ENCODE data around the gene SGCD.

SGCD gene

DNA sequence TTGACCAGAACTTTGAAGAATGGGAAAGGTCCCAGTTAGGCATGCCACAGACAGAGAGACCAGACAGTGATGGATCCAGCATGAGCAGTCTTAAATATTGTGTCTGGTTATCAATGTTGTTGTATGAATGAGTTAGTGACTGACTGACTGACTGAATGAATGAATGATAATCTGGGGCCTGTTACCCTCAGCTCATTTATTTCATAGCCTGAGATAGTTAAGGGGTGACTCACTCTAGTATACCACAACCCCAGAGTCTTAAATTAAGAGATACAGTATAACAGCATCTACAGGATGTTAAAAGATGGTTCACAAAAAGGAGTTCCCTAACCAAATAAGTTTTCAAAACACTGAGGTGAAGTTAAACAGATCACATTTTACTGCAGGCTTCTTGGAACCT lies 133.5 kb downstream of the SGCD start:
- DNase-seq (ENCODE audit: low spot score) = peak; percentile 25

DNA sequence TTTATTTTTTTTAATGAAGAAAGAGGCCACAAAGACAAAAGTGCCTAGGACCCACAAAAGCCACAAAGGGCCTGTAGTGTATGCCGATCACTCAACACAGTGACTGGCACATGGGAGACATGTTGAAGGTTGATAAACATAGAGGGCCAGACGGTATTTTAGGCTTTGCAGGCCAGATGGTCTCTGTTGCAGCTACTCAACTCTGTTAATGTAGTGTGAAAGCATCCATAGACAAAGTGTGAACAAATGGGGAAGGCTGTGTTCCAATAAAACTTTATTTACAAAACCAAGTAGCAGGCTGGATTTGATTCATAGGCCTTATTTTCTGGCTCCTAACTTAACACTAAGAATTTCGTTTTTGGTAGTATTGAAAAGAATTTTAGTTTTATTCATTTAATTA lies 139.9 kb downstream of the SGCD start:
- DNase-seq (ENCODE audit: low spot score) = no peak

DNA sequence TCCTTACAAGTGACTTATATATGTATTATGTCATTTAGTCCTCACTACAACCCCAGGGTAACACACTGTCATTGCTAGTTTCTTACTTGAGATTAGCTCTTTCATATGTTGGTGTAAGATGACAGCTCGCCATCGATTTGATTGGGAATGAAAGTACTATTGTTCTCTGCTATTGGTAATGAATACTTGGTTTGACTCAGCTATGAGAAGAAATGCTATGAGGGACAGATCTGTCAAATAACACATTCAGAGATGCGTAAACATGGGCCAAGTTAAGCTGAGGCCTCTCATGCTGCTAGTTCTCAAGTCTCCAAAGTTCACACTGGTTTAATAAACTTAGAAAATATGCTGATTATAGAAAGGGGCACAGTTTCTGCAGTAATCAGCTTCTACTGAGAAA lies 142.7 kb downstream of the SGCD start:
- DNase-seq (ENCODE audit: low spot score) = no peak

DNA sequence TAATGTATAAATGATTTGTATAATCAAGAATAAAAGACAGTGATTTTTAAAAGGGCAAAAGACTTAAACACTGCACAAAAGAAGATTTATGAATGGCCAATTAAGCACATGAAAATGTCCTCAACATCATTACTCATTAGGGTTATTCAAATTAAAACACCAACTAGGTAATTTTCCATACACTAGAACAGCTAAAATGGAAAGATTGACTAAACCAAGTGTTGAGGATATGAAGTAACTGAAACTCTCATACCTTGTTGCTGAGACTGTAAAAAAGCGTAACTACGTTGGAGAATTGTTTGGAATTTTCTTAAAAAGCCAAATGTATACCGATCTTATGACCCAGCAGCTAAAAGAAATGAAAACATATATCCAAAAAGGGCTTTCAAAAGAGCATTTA lies 144.9 kb downstream of the SGCD start:
- DNase-seq (ENCODE audit: low spot score) = no peak

DNA sequence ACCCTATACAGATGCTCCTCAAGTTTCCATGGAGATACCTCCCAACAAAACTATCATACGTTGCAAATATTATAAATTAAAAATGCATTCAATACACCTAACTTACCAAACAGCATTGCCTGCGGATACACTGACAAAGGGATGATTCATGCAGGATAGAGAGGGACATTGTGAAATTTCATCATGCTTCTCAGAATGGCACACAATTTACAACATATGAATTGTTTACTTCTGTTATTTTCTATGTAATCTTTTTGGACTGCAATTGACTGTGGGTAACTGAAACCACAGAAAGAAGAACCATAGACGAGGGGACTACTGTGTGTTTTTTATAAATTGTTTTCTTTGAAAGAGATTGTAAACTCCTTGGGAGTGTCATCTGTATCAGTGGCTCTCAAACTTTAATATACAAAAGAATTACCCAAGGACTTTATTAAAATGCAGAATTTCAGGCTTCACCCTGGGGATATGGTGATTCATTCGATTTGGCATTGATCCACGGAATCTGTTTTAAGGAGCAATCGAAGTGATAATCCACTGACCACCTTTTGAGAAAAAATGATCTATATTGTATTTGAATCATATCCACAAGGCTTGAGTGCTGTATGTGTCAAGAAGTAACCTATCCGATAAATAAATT lies 146.4 kb downstream of the SGCD start:
- DNase-seq (ENCODE audit: low spot score) = peak; percentile 15

DNA sequence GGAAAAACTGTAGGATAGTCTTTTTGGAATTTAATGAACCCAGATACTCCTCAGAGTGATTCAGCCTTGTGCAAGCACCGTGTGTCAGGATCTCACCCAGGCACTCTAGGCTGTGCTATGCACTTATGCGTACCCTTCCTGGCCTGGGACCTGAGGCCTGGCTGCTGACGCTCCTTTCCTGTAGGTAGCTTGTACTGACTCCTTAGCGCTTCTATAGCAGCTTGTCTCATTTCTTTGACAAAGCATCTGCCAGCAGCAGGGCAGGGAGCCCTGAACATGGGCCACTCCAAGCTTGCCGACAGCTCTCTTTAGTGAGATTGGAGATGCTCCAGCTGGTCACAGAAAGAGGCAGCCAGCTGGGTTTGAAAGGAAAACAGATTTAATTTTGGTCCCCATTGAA lies 147.3 kb downstream of the SGCD start:
- DNase-seq (ENCODE audit: low spot score) = peak; percentile 35

DNA sequence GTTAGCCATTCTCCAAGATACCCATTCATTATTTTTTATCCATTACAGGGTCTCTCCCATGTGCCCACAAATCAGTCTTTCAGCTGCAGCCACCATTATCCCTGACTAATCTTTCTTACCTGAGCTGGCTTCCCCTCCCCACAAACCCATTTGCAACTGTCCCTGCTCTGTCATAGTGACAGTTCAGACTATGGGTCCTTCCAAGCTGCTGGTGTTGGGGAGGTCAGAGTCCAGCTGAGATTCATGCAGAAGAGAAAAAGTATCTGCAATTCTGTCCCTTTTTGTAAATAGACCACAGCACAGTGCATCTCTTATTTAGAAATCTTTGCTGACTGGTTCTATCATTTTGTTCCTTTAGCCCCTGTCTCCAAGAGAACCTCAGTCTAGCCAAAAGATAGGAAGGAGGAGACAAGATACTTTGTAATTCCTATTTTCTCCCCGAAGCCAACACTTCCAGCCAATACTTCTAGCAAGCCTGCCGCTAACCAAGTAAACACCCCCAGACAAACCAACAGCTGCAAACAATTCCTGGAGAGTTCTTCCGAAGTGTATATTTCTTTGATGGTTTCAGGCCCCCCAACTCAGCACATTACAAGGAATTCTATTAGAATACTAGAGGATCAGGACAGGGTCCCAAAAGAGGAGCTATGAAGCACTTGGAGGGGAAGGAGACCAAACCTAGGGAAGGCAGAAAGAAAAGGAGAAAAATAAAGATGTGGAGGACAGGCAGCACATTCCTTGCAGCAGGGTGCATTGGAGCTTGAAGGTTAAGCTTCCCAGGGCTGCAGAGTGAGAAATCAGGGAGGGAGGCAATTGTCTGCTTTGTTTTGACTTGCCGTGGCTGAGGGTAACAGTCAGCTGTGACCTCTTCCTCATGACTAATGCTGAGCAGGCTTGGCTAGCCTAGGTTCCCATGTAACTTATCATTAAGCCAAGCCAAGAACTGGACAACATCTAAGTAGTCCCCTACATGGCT lies 148.5 kb downstream of the SGCD start:
- peak; percentile 84 for DNase-seq (ENCODE audit: low spot score)

DNA sequence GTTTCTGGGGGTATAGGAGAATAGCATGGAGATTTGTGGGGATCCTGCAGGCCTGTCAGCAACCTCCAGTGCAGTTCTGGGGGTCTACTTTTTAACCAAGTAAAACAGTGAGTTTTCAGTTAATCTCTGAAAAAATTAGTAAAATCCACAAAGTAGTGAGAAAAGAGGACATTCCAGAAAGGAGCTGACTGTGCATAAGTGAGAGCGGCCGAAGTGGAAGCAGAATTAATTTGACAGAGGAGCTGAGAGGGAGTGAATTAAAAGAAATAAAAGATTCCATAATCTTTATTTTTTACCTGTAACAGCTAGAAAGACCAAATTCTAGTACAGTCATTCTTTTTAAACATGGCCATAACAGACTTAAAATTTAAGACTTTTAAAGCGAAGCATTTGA lies 149.2 kb downstream of the SGCD start:
- DNase-seq (ENCODE audit: low spot score) = no peak

DNA sequence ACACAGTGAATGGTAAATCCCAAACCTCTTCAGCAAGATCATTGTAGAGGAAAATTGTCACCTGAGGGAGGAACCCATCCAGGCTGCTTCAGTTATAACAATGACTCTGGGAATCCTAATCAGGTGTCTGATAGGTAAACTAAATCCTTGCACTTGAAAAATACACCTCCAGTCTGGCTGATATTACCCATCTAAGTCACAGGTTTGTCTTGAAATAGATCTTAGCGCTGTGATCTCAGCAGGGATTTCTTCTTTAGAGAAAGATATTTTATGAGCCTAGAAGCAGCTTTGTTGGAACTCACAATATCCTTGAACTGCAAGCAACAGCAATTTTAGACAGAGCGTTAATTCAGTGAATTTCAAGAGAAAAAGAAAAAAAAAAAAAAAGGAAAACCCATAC lies 149.7 kb downstream of the SGCD start:
- DNase-seq (ENCODE audit: low spot score) = no peak

DNA sequence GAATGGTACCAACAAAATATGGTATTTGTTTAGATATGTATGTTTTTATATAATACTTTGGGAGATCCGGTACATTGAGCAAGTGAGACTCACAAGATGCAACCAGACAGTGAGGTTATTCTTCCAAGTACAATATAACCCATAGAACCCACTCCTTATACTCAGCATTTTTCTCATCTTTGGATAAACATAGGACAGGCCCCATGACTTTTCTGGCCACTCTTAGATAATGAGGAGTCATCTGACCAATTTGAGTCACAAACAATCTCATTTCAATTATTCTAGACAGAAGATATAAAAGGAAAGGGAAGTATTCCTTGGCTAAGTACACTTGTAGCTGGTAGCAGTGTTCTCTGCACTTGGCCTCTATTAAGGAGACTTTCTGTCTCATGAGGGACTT lies 150.2 kb downstream of the SGCD start:
- peak; percentile 11 for DNase-seq (ENCODE audit: low spot score)

DNA sequence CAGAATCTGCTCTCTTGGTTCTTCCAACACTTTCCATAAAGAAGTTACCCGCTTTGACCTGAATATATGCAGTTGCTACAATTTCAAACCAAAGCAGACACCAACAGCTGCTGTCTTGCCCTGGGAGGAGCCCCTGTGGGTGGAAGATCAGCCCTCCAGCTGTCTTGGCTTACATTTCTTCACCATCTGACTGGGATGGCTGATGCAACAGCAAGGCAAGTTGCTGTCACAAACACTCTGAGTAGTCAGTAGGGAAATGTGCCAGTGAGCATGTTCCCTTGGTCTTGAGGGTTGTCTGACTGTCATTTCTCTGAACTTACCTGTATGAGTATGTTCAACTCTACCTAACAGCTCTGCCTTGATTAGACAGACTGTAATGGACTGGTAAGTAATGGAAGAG lies 152.9 kb downstream of the SGCD start:
- peak; percentile 80 for DNase-seq (ENCODE audit: low spot score)

DNA sequence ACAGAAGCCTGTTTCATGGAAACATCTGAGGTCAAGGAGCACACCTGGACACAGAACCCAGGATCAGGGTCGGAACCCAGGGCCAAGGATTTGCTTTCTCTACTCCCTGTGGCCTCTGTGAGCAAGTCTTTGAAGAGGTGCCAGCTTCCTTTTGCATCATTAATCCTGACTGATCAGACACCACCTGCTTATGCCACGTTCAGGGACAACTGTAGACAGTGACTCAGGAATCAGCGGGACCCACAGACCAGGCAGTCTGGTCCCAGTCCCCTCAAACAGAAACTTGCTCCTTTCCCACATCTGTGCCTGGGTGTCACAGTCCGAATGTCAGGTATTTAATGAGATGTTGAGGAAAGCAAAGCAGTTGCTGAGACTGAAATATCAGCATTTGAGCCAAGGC lies 154.8 kb downstream of the SGCD start:
- DNase-seq (ENCODE audit: low spot score) = no peak

DNA sequence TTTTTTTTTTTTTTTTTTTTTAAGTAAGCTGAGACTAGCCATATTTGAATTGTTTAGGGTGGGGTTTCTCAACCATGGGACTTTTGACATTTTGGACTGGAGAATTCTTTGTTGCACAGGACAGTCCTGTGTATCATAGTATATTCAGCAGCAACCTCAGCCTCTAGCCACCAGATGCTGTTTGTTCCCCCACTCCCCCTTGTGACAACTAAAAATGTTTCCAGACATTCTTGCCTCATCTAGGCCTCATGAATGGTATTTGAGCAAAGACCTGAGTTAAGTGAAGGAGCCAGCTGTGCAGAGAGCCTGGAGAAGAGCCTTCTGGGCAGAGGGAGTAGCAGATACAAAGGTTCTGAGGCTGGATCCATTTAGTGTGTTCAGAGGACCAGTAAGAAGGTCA lies 155.9 kb downstream of the SGCD start:
- no peak for DNase-seq (ENCODE audit: low spot score)

DNA sequence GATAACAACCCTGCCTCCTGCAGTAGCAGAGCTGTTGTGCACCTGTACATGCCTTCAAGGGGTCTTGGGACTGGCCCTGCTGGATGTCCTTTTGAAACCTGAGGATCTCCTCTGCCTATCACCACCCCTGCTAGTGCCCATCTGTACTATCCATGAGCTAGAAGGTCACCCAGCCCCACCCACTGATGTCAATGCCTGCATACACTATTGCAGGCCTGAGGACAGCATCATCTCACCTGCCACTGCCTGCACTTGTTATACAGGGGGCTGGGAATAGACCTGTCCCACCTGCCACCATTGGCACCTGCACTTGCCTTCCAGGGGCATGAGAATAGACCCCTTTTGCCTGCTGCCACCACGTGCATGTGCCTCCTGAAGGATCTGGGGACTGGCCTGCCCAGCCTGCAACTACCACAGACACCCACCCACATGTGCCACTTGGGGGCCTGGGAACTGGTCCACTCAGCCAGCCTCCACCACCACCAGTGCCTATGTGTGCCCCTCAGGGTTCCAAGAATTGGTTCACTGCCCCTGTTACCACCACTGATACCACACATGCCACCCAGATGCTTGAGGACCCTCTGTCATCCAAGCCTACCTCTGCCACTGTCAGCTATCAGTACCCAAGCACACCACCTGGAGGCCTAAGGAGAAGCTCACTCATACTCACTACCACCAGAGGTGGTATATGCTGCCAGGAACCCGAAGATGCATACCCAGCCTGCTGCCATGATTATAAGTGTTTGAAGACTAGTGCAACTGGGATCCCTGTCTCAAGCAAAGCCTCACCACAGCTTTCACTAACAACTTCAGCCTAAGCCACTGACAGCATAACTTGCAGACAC lies 159.7 kb downstream of the SGCD start:
- no peak for DNase-seq (ENCODE audit: low spot score)

DNA sequence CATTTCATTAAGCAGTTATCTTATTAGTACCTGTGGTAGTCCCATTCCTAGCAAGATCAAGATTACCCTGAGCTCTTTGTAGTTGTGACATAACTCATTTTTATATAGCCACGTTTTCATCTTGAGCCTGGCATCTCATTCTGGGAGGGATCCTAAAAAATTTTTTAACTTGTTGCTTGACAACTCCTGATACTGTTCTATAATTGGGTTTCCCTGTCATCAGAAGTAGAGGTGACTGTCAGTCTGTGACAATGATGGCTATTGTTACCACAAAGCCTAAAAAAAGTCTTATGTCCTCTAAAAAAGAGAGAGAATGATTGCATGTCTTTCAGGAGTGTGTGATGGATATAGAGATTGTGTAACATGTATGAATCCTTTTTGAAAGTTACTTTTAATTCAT lies 164.8 kb downstream of the SGCD start:
- DNase-seq (ENCODE audit: low spot score) = no peak

DNA sequence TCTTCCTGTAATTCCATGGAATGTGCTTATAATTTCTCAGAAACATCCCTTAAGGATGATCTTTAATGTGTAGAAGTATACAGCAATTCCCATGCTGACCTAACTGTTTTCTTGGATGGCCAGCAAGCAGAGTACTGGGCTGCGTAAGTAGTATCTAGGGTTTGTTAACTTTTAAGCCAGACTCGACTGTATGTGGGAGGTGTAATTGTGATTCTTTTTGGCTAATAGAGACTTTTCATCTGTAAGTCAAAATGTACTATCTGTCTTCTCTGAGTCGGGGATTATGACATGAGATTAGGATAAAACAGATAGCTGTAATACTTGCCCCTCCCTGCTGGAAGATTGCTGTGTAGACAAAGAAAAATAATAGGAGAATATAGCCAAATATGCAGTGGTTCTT lies 169.3 kb downstream of the SGCD start:
- no peak for DNase-seq (ENCODE audit: low spot score)

DNA sequence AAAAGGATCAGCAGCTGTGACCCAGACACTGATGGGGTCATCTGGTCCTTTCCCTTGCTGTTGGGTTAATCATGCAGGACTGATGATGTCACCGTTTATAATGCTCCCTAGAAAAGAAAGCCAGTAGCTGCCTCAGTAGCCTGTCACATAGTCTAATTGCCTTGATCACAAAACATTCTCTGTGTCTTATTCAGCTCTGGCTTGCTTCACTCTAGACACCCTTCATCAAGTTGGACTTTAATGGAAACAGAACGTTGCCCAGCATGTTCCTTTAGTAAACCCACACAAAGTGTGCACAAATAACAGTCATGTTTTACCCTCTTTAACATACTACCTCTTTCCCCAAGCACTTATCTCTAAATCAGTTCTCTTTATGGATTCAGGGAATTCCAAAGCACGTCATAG lies 170.8 kb downstream of the SGCD start:
- DNase-seq (ENCODE audit: low spot score) = no peak

DNA sequence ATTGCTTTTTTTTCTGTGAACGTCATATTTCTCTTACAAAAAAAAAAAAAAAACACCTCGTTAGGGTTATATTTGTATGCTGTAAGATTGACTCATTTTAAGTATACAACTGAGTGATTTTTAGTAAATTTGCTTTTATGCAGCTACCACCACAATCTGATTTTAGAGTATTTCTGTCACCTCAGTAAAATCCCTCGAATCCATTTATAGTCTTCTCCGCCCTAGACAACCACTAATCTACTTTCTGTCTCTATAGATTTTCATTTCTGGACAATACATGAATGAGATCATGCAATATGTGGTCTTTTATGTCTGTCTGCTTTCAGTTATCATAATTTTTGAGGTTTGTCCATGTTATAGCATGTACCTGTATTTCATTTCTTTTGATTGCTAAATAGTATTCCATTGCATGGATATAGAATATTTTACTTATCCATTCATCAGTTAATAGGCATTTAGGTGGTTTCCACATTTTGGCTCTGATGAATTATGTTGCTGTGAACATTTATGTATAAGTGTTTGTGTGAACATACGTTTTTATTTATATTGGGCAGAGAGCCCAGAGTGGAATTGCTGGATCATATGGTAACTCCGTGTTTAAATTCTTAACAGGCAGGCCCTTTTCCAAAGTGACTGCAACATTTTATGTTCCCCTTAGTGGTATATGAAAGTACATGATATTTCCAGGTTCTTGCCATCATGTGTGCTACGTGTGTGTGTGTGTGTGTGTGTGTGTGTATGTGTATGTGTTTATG lies 171.4 kb downstream of the SGCD start:
- no peak for DNase-seq (ENCODE audit: low spot score)

DNA sequence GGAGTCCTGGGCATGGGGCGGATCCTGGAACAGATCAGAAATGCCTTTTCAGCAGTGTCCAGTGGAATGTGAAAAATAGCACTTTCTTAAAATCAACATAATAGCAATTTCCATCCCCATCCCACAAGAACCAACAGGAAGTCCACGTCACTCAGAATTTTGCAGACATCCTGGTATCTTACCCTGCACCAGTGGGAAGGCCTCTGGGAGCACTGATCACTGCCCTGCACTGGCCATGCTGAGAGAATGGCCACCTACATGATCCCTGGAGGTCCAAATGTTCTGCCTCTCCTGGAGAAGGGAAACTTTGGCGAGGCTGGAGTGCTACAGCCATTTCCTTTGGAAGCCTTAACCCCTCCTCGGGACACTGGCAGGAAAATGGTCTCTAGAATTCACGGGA lies 173.8 kb downstream of the SGCD start:
- no peak for DNase-seq (ENCODE audit: low spot score)

DNA sequence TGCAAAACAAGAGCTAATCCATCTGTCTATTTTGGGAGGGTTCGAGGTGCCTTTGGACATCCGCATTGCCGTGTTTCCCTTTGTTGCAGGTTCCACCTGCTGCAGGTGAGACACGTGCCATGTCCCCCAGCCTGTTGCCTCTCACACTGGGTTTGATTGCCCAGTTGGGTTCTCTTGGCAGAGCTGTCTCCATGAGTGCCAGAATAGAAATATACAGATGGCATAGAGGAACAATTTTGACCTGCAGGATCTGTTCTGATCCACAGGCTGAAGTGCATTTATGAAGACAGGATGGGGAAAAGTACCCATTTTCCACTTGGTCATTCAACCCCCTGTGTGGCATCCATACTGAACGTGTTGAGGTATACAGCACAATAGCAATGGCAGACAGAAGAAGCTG lies 178.1 kb downstream of the SGCD start:
- DNase-seq (ENCODE audit: low spot score) = no peak

DNA sequence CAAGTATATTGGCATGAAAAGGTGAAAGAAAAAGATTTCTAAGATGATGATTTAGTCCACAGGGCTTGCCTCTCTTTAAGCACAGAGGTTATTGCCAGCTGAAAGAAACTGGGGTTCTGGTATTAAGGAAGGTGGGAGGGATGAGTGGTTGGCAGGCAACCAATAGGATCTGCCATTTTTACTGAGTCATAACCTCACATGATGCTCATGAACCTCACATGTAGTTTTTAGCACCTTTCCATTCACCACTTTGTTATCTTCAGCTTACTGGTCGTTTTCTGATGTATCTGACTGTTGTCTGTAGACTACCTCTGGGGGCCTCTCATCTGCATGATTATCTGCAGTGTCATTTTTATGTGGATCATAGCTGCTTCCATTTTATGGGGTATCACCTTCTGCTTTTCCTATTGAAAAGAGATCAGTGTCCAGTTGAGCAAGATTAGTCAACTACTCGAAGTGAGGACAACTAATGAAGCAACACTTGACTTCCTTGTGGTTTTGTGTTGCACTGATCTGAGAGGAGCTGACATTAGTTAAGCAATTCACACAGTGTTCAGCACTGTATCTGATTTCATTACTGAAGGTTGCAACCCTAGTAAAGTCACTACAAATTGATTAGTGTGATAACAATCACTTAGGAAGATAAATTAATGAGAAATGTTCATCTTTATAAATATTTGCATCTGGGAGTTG lies 186.3 kb downstream of the SGCD start:
- no peak for DNase-seq (ENCODE audit: low spot score)
